ENCODE results near the gene CD3E. TPM values are rescaled to one million over a fixed set of nuclear protein-coding genes. Genes with fewer than 3 reads are reported as not detected.
A peak's percentile ranks its signal among the peaks of the same experiment; 100 is the strongest.
"Not testable (repeated sequence)": the region's sequence is repeated elsewhere in the genome, so short reads cannot be mapped to it uniquely, and the experiment has no call there.

The CD3E gene
- total RNA-seq, 1 donor from 2014 or later, result 0.38 TPM

DNA sequence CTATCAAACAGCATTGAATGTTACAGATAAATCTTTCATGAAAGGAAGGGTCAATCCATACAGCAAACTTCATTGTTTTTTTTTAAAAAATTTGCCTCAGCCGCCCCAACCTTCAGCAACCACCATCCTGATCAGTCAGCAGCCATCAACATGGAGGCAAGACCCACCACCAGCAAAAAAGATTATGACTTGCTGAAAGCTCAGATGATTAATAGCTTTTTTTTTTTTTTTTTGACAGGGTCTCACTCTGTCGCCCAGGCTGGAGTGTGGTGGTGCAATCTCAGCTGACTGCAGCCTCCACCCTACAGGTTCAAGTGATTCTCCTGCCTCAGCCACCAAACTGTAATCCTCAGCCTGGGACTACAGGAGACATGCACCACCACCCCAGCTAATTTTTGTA, 18.0 kb upstream of the CD3E start:
- no peak for DNase-seq
- no peak for ATAC-seq (ENCODE audit: poor library complexity)
- intact Hi-C loops (cut with DNase I), result loop anchor here (5.0 kb wide), 1 partner anchor 84 kb away; no protein-coding TSS in a partner anchor

DNA sequence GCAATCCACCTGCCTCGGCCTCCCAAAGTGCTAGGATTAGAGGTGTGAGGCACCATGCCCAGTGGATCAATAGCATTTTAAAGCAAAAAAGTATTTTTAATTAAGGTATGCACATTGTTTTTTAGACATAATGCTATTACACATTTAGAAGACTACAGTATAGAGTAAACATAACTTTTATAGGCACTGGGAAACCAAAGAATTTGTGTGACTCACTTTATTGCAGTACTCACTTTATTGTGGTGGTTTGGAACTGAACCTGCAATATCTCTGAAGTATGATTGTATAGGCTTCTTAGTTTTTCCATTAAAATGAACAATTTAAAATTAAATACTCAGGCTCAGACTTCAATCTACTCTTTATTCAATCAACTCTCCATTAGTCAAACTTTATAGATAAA, 17.5 kb upstream of the CD3E start:
- no peak for ATAC-seq (ENCODE audit: poor library complexity)
- intact Hi-C loops (cut with DNase I), result loop anchor here (5.0 kb wide), 1 partner anchor 85 kb away; no protein-coding TSS in a partner anchor

DNA sequence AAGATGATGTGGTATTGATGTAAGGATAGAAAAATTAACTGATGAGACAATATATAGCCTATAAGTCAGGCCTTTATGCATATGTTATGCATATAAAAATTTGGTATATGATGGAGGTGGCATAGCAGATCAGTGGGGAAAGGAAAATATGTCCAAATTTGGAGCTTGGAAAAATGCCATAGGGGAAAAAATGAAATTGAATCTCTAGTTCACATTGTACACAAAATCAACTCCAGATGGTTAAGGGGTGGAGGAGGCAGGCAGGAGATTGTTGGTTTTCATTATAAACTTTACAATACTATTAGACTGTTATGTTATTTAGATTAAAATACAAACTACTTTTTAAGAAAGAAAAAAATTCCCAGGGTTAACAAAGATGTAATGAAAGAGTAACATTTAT, 15.1 kb upstream of the CD3E start:
- intact Hi-C loops (cut with DNase I), result loop anchor here (5.0 kb wide), 1 partner anchor 87 kb away; no protein-coding TSS in a partner anchor
- ATAC-seq (ENCODE audit: poor library complexity), result no peak
- DNase-seq, result no peak

More for the DNA sequence above, 17.5 kb upstream of the CD3E start:
- DNase-seq, result no peak

DNA sequence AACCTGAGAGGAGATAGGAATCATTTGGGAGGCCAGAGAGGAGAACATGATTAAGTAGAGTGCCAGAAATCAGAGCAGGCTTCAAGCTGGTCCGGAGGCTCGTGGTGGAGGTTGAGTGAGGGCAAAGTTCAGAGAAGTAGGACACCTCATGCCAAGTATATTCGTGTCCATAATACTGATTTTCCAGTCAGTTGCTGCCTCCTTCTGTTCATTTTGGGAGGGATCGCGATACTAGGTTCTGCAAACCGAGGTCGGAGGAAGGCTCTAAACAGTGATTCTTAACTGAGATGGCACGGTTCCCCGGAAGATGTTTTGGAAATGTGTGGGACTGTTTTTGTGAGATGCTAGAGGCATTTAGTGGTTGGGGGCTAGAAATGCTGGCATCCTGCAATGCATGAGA, 13.6 kb upstream of the CD3E start:
- peak; percentile 90 for ATAC-seq (ENCODE audit: poor library complexity)
- no peak for DNase-seq
- intact Hi-C loops (cut with DNase I), result loop anchor here (5.0 kb wide), 1 partner anchor 144 kb away; no protein-coding TSS in a partner anchor

DNA sequence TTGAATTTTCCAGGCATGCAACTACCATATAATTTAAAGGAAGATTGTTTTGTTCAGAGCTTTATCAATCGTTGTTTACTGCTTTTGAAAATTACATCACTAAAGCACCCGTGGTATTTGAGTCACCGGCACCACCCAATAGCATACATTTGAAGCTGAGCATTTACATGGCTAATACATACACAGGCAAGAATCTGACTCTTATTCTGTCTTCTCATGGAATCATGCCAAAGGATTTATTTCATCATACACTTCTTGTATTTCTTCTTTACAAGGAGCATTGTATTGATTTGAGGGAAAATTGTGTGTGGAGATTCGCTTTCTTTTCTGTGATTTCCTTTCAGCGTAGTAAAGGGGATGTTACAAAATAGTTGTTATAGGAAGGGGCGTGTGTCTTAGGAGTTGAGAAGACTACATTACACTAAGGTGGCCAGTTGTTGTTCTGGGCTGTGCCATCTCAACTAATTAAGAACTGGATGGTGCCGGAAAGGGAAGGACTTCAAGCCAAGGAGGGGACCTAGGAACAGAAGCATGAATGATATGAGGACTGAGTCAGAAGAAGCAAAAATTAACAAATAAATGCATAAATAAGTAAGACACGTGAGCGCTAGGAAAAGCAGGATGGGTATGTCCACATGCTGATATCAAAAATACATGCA, 12.9 kb upstream of the CD3E start:
- ATAC-seq (ENCODE audit: poor library complexity) (no peak), DNase-seq (no peak)
- intact Hi-C loops (cut with DNase I), result loop anchor here (5.0 kb wide), 1 partner anchor 144 kb away; no protein-coding TSS in a partner anchor

DNA sequence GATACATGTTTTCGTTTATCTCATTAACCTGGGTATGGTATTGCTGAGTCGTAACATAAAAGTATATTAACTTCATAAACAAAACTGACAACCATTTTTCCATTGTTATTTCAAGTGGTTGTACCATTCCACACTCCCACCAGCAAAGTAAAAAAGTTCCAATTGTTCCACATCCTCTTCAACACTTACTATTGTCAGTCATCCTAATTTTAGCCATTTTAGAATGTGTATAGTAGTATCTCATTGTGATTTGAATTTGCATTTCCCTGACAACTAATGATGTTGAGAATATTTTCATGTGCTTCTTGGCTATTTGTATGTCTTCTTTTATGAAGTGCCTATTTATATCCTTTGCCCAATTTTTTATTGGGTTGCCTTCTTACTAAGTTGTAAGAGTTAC, 10.5 kb upstream of the CD3E start:
- intact Hi-C loops (cut with DNase I), result loop anchor here (5.0 kb wide), 1 partner anchor 147 kb away; no protein-coding TSS in a partner anchor
- ATAC-seq (ENCODE audit: poor library complexity) (no peak), DNase-seq (no peak)

DNA sequence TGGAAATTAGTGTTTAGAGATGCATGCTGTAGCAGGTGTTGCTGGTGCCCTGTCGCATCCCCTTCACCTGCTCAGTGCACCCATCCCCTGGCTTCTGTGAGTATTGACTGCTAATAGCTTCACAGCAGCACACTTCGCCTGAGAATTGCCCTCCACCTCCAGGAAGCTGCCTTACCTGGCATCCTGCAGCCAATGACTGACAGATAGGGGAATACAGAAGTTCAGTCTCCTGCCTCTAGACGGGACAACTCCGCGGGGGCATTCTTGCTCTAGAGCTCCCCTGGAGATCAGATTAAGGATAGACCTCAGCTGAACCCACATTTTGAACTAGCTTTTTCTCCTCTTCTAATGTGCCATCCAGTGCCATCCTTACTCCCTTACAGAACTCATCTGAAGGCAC, 9.3 kb upstream of the CD3E start:
- intact Hi-C loops (cut with DNase I), result loop anchor here (5.0 kb wide), 1 partner anchor 57 kb away; no protein-coding TSS in a partner anchor
- DNase-seq, result no peak
- ATAC-seq (ENCODE audit: poor library complexity), result no peak

DNA sequence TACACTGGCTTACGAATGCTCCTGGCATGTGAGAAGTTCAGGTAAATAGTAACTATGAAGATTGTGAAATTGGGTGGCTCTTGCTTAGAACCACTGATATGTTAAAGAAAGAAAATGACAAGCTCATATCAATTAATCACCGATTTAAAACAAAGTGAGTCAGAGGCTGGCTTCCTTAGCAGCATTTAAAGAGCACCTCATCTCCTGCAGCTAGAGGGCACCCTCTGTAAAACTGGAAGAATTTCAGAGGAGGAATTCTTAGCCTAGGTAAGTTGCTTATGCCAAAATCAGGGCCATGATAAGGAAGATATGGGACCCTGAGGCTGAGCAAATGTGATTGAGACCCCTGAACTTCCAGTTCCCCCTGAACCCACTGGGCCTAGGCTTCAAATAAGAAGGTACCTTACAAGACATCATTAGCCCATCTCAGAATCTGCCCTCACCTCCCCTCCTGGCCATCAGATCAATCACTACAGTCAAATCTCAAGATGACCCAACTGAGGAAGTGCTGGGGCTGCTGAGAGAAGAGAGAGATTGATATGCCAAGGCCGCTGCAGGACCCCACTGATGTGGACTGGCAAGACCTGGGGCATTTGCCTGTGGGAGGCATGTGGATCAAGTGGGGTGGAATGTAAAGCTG, 8.6 kb upstream of the CD3E start:
- peak; percentile 54 for ATAC-seq (ENCODE audit: poor library complexity)
- intact Hi-C loops (cut with DNase I), result loop anchor here (5.0 kb wide), 1 partner anchor 56 kb away; no protein-coding TSS in a partner anchor
- DNase-seq, result no peak

DNA sequence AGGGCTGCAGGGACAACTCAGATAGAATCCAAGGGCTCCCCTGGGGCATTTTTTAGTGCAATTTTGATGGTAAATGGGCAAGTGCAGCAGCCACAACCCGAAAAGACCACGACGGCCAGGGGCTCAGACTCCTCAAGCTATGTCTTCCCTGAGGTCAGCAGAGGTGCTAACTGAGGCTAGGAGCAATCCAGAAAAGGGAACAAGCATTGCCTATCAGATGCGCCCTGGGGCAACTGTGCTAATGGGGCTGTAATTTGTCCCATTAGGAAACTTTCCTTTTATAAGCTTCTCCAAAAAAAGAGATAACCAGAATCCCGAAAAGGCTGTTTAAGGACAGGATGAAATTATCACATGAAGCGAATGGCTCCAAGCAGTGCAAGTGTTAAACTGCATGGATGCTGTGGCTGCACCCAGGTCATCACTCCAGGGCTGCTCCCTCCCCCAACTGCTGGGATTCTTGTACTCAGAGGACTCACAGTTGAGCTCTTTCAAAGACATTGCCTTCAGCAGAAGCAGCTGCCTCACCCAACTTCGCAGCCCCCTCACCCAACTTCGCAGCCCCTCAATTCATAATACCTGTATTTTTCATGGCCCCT, 2.8 kb upstream of the CD3E start:
- ATAC-seq (ENCODE audit: poor library complexity) (no peak), DNase-seq (no peak)
- intact Hi-C loops (cut with DNase I), result no loop called here

DNA sequence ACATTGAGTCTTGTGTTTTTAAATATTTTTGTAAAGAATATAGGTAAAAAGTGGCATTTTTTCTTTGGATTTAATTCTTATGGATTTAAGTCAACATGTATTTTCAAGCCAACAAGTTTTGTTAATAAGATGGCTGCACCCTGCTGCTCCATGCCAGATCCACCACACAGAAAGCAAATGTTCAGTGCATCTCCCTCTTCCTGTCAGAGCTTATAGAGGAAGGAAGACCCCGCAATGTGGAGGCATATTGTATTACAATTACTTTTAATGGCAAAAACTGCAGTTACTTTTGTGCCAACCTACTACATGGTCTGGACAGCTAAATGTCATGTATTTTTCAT, 333 bp upstream of the CD3E start:
- intact Hi-C loops (cut with DNase I), result no loop called here
- ATAC-seq (ENCODE audit: poor library complexity), result no peak
- no peak for DNase-seq

DNA sequence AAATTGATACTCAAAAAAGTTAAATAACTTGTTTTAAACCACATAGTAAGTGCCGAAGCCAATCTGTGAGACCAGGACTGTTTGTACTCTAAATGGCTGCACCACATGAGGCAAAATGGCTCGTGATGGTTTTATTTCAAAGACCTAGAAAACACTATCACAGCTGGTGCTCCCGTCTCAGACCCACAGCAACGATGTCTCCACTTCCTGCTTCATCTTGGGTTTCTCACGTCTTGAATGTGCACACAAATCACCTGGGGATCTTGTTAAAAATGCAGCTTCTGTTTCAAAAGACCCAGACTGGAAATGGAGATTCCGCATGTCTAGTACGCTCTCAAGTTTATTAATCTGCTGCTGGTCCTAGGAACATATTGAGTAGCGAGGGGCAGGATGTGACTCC, 1.2 kb downstream of the CD3E start:
- ATAC-seq (ENCODE audit: poor library complexity) (no peak), DNase-seq (no peak)
- intact Hi-C loops (cut with DNase I), result no loop called here

DNA sequence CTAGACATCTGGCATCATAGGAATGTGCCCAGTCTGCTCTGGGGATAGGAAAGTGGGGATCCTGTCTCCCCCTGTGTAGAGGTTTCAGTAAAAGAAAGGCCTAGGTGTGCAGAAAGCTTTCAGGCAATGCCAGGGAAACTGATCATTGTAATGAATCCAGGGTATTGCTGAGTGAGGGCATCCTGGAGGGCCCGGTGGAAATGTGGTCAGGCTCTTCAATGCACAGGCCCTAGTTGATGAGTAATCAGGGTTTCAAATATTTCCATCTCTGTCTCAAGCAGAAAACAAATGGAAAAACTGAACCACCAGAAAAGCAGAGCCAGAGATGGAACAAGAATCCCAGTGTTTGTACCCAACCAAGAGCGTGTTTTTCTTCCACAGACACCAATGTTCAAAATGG, 2.0 kb downstream of the CD3E start:
- no peak for DNase-seq

DNA sequence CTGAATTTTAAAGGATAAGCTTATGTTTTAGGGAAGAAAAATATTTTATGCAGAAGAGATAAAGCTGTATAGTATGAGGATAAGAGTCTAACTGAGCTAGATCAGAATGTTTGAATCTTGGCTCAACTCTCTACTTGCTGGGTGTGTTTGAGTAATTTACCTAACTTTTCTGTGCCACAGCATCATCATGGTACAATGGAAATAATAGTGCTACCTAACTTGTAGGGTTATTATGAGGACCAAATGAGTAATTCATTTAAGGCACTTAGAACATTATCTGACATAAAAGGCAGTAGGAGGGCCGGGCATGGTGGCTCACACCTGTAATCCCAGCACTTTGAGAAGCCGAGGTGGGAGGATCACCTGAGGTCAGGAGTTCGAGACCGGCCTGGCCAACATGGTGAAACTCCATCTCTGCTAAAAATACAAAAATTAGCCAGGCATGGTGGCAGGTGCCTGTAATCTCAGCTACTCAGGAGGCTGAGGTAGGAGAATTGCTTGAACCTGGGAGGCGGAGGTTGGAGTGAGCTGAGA, 4.5 kb downstream of the CD3E start:
- intact Hi-C loops (cut with DNase I); ATAC-seq (ENCODE audit: poor library complexity); DNase-seq: not testable (repeated sequence)

More for the DNA sequence above, 2.0 kb downstream of the CD3E start:
- ATAC-seq (ENCODE audit: poor library complexity), result no peak
- intact Hi-C loops (cut with DNase I), result no loop called here

DNA sequence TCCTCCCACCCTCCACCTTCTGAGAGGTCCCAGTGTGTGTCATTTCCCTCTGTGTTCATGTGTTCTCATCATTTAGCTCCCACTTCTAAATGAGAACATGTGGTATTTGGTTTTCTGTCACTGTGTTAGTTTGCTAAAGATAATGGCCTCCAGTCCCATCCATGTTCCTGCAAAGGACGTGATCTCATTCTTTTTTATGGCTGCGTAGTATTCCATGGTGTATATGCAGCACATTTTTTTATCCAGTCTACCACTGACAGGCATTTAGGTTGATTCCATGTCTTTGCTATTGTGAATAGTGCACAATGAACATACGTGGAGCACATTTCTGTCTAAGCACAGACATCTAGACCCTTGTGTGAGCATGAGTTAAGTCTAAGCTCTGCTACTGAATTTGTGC, 5.7 kb downstream of the CD3E start:
- DNase-seq (no peak), ATAC-seq (ENCODE audit: poor library complexity) (no peak)
- intact Hi-C loops (cut with DNase I), result no loop called here

DNA sequence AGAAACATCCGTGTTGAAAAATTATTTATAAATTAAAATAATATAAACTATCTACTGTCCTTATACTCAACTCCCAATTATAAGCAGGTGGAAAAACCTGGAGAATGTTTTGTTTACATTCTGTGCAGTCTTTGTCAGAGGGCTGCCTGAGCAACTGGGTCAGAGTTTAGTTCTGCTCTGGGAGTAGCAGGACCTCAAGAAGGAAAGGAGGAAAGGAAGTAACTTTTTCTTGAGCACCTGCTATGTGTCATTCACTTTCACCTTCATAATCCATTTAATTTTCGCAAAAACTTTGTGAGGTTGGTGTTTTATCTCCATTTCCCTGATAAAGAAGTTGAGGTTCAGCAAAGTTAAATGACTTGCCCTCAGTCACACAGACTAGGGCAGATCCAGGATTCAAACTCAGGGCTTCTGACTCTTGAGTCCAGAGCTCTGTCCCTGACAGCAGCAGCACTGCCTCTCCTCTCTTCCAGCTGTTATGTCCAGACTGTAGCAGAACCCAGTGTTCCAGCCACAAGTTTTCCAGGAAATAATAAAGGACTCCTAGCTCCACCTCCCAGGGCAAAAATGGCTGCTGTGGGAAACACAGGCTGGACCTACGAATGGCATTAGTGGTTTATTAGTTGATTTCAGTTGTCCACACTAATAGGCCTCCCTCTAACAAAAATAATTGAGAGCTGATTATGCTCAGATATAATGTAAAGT, 6.4 kb downstream of the CD3E start:
- no peak for DNase-seq
- ATAC-seq (ENCODE audit: poor library complexity), result no peak
- intact Hi-C loops (cut with DNase I), result no loop called here

DNA sequence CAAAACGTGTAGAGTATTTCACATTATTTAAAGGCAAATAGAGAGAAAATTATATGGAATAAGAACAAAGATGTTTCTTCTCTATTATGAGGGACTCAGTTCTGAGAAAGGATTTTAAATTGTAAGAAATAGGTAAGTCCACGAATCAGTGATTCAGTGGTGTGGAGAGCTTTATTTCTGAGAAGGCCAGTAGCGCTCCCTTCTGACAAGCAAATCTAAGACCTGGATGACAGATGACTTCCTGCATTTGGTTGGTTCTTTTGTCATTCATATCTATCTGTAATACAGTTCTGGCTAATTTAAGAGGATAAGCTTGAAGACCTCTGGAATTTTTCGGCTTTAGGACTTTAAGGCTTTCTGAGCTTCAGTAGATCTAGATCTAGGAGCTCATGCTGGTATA, 7.0 kb downstream of the CD3E start:
- ATAC-seq (ENCODE audit: poor library complexity) (no peak), DNase-seq (no peak)
- intact Hi-C loops (cut with DNase I), result no loop called here

DNA sequence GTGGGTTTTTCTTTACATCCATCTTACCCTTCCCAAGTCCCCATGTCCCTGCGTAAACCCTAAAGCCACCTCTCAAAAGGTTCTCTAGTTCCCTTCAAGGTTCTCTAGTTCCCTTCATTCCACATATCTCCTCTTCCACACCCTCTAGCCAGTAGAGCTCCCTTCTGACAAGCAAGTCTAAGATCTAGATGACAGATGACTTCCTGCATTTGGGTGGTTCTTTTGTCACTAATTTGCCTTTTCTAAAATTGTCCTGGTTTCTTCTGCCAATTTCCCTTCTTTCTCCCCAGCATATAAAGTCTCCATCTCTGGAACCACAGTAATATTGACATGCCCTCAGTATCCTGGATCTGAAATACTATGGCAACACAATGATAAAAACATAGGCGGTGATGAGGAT, 7.8 kb downstream of the CD3E start:
- no peak for ATAC-seq (ENCODE audit: poor library complexity)
- intact Hi-C loops (cut with DNase I), result no loop called here
- DNase-seq, result no peak

DNA sequence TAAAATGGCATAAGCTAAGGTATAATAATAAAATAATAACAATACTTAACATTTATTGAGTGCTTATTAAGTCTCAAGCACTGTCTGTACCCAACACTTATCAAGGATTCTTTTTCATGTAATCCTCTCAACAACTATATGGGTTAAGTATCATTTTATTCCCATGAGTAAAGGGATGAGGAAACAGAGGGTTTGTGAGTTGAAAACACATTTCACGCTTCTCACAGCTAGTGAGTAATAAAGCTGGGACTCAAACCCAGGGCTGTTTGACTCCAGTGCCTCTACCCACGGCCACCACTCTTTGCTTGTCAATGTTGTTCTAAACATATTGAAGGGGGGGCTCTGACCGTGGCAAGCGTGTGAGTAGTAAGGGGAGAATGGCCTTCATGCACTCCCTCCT, 8.7 kb downstream of the CD3E start:
- DNase-seq (no peak), ATAC-seq (ENCODE audit: poor library complexity) (no peak)
- intact Hi-C loops (cut with DNase I), result no loop called here

DNA sequence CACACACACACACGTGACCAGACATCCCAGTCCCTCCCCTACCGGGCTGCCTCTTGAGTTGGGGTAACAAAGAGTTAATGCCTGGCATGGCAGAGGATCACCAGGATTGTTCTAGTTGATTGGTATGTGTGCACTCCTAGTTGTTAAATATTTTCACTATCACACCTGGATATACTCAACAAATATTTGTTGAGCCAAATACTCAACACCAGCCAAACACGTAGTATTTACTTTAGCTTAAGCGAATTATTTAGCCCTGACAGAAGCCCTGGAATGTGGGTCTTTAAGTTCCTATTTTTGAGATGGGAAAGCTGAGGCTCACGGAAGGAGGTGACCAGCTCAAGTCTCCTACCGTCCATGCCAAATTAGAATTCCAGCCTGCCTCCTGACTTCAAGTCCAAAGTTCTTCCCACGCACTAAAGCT, 10.5 kb downstream of the CD3E start:
- intact Hi-C loops (cut with DNase I), result no loop called here
- no peak for ATAC-seq (ENCODE audit: poor library complexity)
- no peak for DNase-seq

Data from Right ventricle myocardium superior (tissue), 1 donor.